ENCODE results near the gene WDR27. TPM values are rescaled to one million over a fixed set of nuclear protein-coding genes. Genes with fewer than 3 reads are reported as not detected.

The WDR27 gene
- polyA plus RNA-seq, 3 donors = 0.95 to 20.5 (median 2.0) TPM

GRCh38 chr6:169589293-169589692, 112.5 kb downstream of the WDR27 start:
- Mint-ChIP-seq H3K9me3 (peaks cover 0 to 15% (median 7%) of the 10 kb centered on the region in 7 donors), H3K27me3 (ENCODE audit: low read depth in 3 of 3) (peaks cover 0 to 2% (median 0%) of the 10 kb centered on the region in 3 donors), H3K36me3 (no peaks in the 10 kb centered on the region), H3K4me1 (peaks cover 5% of the 10 kb centered on the region), H3K4me3 (no peak overlapping the region), H3K27ac (no peak overlapping the region)
- H3K79me2 ChIP-seq (ENCODE audit: insufficient read depth, low read length) = no peaks in the 10 kb centered on the region
- no peak overlapping the region for H3K4me2 ChIP-seq (replicated peaks; ENCODE audit: extremely low read depth, low read length, poor library complexity, severe bottlenecking)
- H3K4me1 ChIP-seq (ENCODE audit: control insufficient read depth in 1 of 2, insufficient read depth in 2 of 2, low read length in 2 of 2) = no peaks in the 10 kb centered on the region
- WGBS (ENCODE audit: insufficient coverage) = 50% methylated on average over 1 of the region's 3 CpGs
- H3K9me3 ChIP-seq (replicated peaks in 1 of 2; ENCODE audit: control insufficient read depth in 1 of 2, insufficient read depth in 1 of 2, low read length in 2 of 2) = peaks cover 0 to 4% of the 10 kb centered on the region in 2 donors
- no peaks in the 10 kb centered on the region for H4K20me1 ChIP-seq (ENCODE audit: insufficient read depth, low read length)
- H3K9ac ChIP-seq (ENCODE audit: insufficient read depth, low read length, poor library complexity, severe bottlenecking) = no peak overlapping the region
- no peak overlapping the region for H2AFZ ChIP-seq (ENCODE audit: insufficient read depth, low read depth, low read length, poor library complexity, severe bottlenecking)
- H3K27ac ChIP-seq (ENCODE audit: low read depth in 1 of 2, low read length in 2 of 2) = no peak overlapping the region
- no peak for DNase-seq
- no peak overlapping the region for H3K4me3 ChIP-seq (replicated peaks in 1 of 3; ENCODE audit: low read depth in 2 of 3, low read length in 3 of 3)
- no peaks in the 10 kb centered on the region for H3K36me3 ChIP-seq (replicated peaks in 1 of 2; ENCODE audit: control insufficient read depth in 1 of 2, insufficient read depth in 2 of 2, low read length in 2 of 2)
- intact Hi-C loops (cut with micrococcal nuclease) = no loop called here
- no peaks in the 10 kb centered on the region for H3K27me3 ChIP-seq (ENCODE audit: control insufficient read depth in 2 of 2, insufficient read depth in 2 of 2, low read length in 2 of 2)
- TF ChIP-seq CTCF (IDR thresholded peaks at IDR 0.05) = no peak

DNA sequence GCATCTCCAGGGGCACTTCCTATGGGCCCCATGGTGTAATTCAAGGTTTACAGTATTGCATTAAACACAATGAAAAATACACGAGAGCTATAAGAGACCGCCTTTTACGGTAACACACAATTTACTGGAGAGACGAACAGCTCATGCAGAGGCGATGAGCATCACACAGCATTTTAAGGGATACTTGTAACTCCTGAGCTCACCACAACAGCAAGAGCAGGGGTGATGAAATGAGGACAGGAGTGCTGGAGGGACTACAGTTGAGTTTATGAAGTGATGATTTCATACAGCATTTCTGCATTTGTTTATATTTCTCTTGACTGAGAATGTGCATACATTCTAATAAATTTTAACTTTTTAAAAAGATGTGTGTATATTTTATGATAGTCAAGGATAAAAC, 113.9 kb downstream of the WDR27 start:
- Histone ChIP-seq H3K36me3 (replicated peaks in 1 of 2; ENCODE audit: control insufficient read depth in 1 of 2, insufficient read depth in 2 of 2, low read length in 2 of 2) (no peaks in the 10 kb centered on the region), H3K27ac (ENCODE audit: low read depth in 1 of 2, low read length in 2 of 2) (no peak overlapping the region), H3K9ac (ENCODE audit: insufficient read depth, low read length, poor library complexity, severe bottlenecking) (no peak overlapping the region), H3K4me1 (ENCODE audit: control insufficient read depth in 1 of 2, insufficient read depth in 2 of 2, low read length in 2 of 2) (no peaks in the 10 kb centered on the region), H4K20me1 (ENCODE audit: insufficient read depth, low read length) (no peaks in the 10 kb centered on the region), H3K4me2 (replicated peaks; ENCODE audit: extremely low read depth, low read length, poor library complexity, severe bottlenecking) (no peak overlapping the region), H3K79me2 (ENCODE audit: insufficient read depth, low read length) (no peaks in the 10 kb centered on the region), H3K27me3 (ENCODE audit: control insufficient read depth in 2 of 2, insufficient read depth in 2 of 2, low read length in 2 of 2) (no peaks in the 10 kb centered on the region), H2AFZ (ENCODE audit: insufficient read depth, low read depth, low read length, poor library complexity, severe bottlenecking) (no peak overlapping the region), H3K9me3 (replicated peaks in 1 of 2; ENCODE audit: control insufficient read depth in 1 of 2, insufficient read depth in 1 of 2, low read length in 2 of 2) (peaks cover 0 to 4% of the 10 kb centered on the region in 2 donors), H3K4me3 (replicated peaks in 1 of 3; ENCODE audit: low read depth in 2 of 3, low read length in 3 of 3) (no peak overlapping the region)
- no peak for TF ChIP-seq CTCF (IDR thresholded peaks at IDR 0.05)
- no peak for DNase-seq
- peaks cover 0 to 2% (median 0%) of the 10 kb centered on the region in 3 donors for H3K27me3 Mint-ChIP-seq (ENCODE audit: low read depth in 3 of 3)
- intact Hi-C loops (cut with micrococcal nuclease) = no loop called here
- peaks cover 5% of the 10 kb centered on the region for H3K4me1 Mint-ChIP-seq
- no peak overlapping the region for H3K4me3 Mint-ChIP-seq
- no peak overlapping the region for H3K27ac Mint-ChIP-seq
- no CpG with 5 or more reads among the region's 5 CpGs for WGBS (ENCODE audit: insufficient coverage)
- no peaks in the 10 kb centered on the region for H3K36me3 Mint-ChIP-seq
- H3K9me3 Mint-ChIP-seq = peaks cover 0 to 11% (median 7%) of the 10 kb centered on the region in 7 donors

All from CD14-positive monocyte (primary cell).